ENCODE results near the gene AUNIP.
"Not testable (repeated sequence)": the region's sequence is repeated elsewhere in the genome, so short reads cannot be mapped to it uniquely, and the experiment has no call there.

AUNIP gene

DNA sequence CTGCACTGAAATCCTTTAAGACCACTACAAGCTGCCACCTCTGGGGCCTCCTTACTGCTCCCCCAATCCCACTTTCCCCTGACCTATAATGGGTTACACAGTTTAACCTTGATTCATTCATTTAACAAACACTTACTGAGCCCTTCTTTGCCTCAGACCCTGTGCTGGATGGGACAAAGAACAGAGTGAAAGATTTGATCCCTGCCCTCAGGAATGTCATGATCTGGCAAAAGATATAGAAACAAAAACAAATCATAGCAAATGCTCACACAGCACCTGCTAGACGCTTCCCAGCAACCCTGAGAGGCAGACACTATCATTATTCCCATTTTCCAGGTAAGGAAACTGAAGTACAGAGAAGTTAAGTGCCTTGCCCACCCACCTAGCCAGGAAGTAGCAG lies 7.0 kb upstream of the AUNIP start:
- DNase-seq (ENCODE audit: low read depth in 2 of 2) = no peak

DNA sequence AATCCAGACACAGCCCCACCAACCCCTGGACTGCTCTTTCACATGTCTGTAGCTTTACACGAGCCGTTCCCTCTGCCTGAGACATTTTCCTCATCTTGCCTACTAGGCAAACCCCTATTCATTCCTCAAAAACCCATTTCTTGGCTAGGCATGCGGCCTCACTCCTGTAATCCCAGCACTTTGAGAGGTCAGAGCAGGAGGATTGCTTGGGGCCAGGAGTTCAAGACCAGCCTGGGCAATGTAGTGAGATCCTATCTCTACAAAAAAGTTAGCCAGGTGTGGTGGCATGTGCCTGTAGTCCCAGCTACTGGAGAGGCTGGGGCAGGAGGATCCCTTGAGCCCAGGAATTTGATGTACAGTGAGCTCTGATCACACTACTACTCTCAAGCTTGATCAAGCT lies 5.2 kb upstream of the AUNIP start:
- DNase-seq (ENCODE audit: low read depth in 2 of 2) = no peak

DNA sequence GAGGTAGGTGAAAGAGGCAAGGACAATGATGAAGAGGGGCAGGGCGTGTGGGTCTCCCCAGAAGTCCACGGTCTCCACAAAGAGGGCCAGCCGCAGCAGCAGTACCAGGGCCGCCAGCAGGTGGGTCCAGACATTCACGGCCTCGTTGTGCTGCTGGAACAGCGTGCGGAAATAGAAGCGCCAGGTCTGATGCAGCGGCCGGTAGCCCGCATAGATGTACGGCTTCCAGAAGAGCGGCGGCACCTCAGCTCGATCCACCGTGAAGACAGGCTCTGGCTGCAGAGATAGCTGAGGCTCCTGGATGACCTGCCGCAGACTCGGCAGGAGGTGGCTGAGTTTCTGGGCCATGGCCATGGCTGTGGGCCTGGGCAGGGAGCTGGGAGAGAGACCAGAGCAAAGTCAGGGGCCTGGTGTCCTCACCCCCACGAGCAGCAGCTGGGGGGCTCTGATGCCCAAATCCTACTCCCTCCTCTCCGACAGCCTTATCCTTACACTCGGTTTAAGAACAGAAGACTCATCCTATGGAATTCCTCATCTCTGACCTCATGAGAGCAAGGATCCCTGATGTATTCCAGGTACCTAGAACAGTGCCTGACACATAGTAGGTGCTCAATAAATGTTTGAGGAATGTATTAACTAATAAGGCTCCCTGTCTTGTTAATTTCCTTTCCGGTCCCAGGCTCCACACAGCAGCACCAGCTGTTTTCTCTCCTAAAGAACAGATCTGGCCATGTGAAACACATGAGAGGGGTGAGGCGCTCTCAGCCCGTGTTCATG lies 4.4 kb upstream of the AUNIP start:
- DNase-seq (ENCODE audit: low read depth in 2 of 2) = no peak

DNA sequence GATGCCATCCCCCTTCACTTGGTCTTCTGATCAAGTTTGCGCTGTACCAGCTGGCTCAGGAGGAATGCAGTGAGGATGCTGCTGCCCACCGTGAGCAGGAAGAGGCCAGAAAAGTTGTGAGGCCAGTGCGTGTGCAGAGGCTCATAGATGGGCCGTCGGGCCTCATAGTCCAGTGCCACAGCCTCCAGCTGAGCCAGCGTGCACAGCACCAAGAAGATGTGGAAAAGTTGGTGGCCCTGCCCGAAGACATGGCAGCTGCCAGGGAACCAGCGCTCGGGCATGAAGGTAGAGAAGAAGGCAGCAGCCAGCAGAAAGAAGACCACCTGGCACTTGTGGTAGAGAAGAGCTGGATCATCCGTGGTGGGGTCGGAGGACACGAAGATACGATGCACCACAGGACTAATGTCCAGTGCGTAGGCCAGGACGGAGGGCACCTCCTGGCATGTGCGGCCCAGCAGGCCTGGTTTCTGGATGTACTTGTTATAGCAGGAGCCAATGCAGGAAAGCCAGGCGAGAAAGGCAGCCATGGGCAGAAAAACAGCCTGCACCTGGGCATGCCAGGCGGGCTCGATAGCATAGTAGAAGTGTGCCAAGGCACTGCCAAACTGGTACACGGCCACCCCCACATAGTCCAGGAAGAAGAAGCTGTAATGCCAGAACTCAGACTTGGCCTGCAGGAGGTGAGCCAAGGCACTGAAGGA lies 3.7 kb upstream of the AUNIP start:
- no peak for DNase-seq (ENCODE audit: low read depth in 2 of 2)

DNA sequence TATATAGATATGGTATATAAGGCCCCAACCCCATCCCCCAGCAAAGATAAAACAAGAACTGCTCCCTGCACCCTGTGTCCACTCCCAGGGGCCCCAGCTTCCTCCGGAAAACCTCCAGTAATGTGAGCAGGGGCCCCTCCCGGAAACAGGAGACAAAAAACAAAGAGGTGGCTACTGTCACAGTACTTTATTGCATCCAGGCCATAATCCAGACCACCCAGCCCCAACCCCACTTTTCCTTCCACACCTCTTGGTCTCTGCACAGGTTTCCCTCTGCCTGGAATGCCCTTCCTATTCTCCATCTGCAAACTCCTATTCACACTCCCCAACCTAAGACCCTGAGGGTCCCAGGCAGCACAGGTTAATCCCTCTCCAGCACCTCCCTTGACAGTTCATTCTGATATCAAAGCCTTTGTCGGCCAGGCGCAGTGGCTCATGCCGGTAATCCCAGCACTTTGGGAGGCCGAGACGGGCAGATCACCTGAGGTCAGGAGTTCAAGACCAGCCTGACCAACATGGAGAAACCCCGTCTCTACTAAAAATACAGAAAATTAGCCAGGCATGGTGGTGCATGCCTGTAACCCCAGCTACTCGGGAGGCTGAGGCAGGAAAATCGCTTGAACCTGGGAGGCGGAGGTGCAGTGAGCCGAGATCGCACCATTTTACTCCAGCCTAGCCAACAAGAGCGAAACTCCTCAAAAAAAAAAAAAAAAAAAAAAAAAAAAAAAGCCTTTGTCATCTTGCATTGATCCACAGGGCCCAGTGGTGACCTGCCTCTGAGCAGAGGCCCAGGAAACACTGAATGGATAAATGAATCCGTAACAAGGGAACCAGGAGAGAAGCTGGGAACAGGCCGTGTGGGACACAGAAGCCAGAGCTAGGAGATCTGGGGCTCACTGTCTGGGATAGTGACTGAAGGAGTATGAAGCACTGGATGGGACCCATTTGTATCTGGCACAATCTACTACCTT lies 2.3 kb upstream of the AUNIP start:
- no peak for DNase-seq (ENCODE audit: low read depth in 2 of 2)

DNA sequence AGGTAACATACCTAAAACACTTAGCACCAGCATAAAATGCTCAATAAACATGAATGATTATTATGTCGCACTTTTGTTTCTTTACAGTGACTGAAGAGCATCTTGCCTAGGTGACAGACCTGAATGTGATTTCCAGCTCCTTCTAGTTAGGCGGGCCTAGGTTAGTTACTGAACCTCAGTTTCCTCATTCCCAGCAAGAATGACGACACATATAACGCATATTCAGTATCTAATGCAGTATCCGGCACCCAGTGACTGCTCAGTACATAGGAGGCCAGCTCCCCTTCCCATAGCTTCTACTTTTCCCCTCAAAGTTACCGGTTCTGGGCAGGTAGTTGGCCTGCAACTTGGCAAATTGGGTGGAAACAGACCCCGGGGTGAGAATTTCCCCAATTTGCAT lies 763 bp downstream of the AUNIP start:
- no peak for DNase-seq (ENCODE audit: low read depth in 2 of 2)

DNA sequence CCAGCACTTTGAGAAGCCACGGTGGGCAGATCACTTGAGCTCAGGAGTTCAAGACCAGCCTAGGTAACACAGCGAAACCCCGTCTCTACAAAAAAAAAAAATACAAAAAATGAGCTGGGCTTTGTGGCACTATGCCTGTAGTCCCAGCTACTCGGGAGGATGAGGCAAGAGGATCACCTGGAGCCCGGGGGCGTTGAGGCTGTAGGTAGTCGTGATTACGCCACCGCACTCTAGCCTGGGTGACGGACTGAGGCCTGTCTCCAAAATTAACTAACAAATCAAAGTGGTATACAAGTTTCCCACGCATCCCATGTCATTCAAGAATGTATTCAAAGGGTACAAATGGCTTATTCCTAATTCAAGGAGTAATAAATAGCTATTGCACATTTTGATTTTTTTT lies 2.4 kb downstream of the AUNIP start:
- no peak for DNase-seq (ENCODE audit: low read depth in 2 of 2)

DNA sequence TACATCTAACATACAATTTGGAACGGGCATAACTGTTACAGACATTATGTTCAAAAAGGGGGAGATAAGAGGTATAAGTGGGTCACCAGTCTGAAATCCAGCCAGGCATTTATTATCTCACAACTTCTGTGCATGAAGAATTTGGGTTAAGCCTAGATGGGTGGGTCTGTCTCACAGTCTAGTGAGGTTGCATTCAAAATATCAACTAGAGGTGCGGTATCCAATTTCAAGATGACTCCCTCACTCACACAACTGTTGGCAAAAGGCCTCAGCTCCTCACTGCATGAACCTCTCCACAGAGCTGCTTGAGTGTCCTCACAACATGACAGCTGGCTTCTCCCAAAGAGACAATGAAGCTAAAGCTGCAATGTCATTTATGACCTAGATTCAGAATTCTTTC lies 4.7 kb downstream of the AUNIP start:
- no peak for DNase-seq (ENCODE audit: low read depth in 2 of 2)

DNA sequence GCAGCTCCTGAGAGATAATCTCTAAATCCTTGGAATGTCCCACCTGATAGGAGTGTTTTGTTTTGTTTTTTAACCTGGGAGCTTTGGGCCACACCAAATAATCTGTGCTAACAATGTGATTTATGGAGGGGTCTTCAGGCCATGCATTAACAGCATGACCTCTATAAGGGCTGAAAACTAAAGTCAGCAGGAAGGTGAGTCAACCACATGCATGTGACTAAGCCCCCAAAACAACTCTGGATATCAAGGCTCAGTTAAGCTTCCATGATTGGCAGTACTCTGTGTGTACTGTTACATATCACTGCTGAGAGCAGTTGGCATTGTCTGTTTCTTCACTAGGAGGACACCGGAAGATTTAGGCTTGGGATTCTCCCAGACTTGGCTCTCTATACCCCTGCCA lies 10.7 kb downstream of the AUNIP start:
- no peak for DNase-seq (ENCODE audit: low read depth in 2 of 2)

DNA sequence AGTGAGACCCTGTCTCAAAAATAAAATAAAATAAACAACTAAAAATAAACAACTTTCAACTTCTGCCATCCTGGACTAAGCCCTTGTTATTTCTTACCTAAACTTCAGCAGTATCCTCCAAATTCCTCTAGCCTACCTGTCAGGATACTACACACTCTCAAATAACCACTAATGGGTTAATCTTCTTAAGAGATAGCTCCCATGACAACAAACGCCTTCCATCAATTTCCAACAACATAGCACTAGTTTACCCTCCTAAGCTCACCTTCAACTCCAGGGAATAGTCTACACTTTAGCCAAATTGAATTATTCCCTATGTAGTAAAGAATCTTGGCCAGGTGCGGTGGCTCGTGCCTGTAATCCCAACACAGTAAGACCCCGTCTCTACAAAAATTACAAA lies 11.3 kb downstream of the AUNIP start:
- DNase-seq (ENCODE audit: low read depth in 2 of 2) = no peak

DNA sequence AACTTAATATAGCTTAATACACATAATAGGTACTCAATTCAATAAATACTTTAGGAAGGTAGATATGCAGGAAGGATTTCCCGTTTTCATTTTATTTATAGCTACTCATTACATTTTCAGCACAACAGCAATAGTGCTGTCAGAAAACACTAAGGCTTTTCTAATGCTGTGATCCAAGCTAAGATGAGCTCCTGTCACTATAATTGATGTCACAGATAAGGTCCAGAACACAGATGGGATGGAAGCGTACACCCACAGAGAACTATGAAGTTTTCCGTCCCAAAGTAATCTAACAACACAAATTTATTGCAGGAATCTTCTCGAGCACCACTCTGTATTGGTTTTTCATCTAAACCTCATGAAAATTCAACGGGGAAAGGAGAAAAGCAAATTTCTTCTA lies 13.6 kb downstream of the AUNIP start:
- no peak for DNase-seq (ENCODE audit: low read depth in 2 of 2)

DNA sequence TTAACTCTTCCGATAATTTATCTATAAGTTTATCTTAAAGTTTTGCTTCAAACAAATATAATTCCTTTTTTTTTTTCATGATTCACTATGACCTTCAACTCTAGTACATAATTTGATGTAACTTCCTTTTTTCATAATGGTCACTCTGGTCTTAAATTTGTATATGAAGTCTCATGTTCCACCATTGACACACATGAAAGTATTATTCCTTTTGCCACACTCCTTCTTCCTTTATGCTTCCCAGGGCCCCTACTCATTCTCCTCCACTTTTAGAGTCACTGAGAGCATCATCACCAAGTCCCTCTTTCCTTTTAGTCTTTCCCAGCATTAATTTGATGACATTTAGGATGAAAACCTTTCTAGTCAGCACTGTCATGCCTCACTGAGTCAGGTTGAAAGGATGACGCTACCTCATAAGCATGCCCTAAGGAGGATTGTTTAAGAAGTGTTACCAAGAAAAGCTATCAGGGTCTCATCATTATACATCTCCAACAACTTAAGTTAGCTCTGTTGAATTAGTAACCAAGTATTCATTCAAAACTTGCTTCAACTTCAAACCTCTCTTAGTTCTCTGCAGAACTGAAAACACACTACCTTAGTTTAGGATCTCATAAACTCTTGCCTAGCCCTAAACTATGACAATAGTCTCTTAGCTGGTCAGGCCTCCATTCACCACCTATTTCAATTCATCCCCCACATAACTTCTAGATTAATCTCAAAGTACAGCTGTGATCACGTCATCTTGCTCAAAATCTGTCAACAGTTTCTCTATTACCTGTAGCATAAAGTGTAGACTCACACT lies 14.5 kb downstream of the AUNIP start:
- DNase-seq (ENCODE audit: low read depth in 2 of 2) = no peak

DNA sequence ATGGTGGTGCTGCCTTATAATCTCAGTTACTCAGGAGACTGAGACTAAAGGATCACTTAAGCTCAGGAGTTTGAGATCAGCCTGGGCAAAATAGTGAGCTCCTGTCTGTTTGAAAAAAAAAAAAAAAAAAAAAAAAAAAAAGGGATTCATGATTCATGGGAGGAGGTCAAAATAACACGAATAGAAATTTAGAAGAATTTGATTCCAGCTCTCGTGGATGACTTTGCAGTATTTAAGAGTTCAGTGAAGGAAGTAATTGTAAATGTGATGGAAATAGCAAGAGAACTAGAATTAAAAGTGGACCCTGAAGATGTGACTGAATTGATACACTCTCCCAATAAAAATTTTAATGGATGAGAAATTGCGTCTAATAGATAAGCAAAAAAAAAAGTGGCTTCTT lies 15.8 kb downstream of the AUNIP start:
- no peak for DNase-seq (ENCODE audit: low read depth in 2 of 2)

DNA sequence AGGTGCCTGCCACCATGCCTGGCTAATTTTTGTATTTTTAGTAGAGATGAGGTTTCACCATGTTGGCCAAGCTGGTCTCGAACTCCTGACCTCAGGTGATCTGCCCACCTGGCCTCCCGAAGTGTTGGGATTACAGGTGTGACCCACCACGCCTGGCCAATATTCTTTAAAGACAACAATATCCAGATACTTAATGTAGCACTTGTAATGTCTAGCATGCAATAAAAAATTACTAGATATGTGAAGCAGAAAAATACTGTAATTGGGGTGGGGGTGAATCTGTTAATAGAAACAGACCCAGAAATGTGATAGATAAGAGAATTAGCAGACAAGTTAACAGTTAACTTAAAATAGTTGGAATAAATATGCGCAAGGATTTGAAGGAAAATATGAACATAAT lies 19.4 kb downstream of the AUNIP start:
- DNase-seq (ENCODE audit: low read depth in 2 of 2) = not testable (repeated sequence)

DNA sequence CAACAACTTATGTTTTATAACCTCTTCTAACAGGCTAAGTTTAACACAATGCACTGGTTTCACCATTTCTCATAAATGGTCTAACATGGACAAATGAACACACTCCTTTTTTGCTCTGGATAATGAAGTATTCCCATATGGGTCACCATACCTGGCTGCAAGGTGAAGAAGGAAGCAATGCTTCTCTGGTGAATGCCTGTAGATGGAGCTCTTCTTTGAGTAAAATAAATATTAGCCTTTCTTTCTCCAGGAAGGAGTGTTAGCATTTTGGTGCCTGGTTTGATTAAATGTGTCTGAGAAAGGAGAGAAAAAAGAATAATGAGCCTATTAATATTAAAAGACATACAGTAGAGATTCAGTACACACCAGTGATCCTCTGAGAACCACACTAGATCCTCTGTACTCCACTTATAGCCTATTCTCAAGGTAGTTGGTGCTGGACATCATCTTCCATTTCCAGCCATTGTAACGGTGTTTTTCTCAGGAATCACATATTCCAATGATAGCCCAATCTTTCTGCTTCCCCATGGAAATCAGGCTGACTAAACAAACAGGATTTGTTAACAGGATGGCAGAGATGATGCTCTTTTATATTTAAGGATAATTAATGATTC lies 21.9 kb downstream of the AUNIP start:
- DNase-seq (ENCODE audit: low read depth in 2 of 2) = no peak

DNA sequence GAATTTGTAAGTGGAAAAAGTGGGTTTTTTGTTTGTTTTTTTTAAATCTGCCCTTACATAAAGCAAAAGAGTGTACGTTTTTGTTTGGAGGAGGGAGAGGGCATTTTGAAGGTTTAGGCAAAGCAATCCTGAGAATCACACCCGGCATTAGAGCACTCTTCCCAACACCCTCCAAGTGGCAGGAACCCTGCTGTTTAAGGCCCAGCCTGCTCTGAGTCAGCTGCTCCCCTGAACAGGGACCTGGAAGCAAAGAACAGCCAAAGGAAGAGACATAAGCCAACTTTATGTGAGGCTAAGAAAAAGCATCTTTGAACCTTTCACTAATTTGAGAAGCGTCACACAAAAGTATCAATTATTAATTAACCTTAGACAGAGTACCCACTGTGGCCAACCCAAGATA lies 22.6 kb downstream of the AUNIP start:
- no peak for DNase-seq (ENCODE audit: low read depth in 2 of 2)

DNA sequence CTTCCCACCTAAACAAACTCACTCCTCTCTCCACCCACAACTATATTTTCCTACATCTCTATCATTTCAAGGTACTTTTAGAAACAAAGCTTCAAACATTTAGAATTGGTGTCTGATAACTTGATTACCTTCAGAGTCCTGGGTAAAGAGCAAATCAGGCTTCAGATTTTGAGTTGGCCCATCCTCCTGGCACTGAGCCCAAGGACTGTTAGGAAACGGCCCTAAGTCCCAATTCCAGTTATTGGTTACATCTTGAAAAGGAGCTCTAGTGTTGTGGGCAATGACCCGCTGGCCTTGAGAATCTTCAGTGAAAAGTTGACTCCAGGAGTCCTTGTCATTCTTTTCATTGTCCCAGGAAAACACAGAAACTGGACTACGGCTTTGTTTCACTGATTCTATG lies 24.4 kb downstream of the AUNIP start:
- DNase-seq (ENCODE audit: low read depth in 2 of 2) = no peak

DNA sequence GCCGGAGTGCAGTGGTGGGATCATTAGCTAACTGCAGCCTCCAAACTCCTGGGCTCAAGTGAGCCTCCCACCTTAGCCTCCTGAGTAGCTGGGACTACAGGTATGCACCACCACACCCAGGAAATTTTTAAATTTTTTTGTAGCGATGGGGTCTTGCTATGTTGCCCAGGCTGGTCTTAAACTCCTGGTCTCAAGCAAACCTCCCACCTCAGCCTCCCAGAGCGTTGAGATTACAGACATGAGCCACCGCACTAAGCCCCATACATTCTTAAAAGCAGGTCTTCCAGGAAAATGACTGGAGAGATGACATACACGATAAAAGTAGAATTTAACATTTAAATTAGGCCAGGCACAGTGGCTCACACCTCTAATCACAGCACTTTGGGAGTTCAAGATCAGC lies 26.1 kb downstream of the AUNIP start:
- DNase-seq (ENCODE audit: low read depth in 2 of 2) = no peak

DNA sequence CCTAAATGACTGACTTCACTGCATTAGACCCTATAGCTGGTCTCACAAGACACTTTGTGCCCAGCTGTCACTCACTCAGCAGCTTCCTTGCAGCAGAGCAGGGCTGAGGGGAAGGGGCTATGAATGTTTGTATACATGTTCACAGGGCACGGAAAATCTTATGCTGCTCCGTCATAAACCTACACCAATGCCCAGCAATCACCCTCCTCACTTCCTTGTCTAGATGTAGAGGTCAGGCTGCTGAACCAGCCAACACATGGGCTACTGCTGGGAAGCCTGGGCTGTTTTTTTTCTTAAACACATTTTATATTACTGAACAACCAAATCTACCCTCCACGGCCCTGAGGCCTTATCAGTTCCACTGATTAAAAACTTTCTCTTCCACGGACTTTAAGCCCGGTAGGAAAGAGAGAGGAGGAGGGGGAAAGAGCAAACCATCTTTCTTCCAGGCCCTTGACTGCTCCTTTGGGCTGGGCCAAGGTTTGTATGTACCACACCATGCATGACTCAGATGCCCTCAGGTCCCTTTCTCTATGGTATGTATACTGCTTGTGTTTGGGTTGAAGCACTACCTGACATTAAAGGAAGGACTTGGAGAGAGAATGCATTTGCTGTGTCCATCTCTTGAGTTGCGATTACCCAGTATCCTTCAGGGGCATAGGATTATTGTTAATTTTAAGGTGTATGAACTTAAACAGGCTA lies 26.8 kb downstream of the AUNIP start:
- DNase-seq (ENCODE audit: low read depth in 2 of 2) = no peak

DNA sequence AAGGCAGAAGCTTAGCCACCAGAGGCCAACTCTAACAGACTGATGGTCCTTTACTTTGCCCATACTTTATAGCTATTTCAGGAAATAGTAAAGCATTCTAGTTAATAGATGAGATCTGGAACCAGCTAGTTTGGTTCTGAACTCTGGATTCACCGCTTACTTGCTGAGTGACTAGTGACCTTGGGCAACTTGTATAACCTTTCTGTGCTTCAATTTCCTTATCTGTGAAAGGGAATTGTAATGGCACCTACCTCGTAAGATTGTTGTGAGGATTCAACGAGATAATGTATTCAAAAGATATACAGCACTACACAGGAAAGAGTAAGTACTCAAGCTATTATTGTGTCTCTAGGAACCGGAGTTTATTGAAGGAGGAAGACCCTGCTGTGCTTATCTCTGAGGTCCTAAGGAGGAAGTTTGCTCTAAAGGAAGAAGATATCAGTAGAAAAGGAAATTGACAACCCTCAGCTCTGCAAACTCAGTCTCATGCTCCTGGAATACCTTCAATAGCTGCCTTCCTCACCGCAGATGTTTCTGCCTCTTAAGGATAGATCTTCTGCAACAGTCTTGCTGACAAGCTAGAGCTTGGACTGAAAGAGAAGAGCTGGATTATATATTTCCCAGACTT lies 27.6 kb downstream of the AUNIP start:
- no peak for DNase-seq (ENCODE audit: low read depth in 2 of 2)
